ENCODE measurements around the gene ZFYVE28.

Gene ZFYVE28

DNA sequence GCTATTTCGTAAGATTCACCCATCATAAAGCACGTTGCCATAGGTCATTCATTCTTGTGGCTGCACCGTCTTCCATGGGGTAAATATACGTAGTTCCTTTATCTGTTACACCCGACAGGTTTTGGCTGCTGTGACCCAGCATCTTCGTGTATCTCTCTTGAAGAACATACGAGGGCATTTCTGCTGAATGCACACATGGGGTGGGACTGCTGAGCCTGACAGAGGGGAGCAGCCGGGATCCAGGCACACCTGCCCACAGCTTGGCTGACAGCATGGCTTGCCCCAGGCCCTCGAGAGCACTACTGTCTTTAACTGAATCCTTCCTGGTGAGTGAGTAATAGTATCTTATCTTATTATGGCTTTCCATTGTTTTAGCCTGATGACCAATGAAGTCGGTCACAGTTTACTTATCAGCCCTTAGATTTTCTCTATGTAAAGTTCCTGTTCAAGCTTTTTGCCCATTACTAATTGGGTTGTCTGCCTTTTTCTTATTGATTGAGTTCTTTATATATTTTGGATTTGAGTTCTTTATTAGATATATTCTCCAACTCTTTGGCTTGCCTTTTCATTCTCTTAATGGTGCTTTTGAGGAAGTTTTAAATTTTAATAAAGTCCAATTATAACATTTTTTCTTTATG lies 111.6 kb downstream of the ZFYVE28 start:
- DNase-seq (ENCODE audit: low read depth in 3 of 3, low spot score in 1 of 3), result no peak

DNA sequence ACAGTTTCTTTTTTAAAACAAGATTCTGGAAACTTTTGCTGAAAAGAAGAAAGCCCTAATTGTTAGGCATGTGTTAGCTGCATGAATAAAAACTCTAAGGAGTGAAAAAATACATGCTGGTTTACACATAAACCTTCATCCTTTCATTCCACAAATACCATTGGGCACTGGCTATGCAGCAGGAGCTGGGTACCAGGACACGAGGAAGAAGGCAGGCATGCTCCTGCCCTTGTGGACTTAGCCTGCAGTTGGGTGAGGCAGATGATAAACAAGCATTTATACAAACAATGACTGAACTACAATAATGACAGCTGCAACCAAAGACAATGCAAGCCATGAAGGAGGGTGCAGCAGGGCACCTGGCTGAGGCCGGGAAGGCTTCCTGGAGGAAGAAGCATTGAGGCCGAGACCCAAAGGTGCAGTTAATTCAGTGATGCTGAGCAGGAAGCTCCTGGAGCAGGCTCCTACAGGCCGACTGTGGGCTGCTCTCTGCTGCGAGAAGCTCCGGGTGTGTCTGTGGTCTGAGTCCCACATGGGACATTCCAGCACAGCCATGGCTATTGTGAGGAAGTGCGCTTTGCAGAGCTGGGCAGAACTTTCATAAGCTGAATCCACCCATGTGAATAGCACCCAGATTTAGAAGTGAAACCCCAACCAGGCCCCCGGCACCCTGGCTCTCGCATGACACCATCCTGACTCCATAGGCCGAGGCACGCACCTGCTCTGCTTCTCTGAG lies 112.5 kb downstream of the ZFYVE28 start:
- no peak for DNase-seq (ENCODE audit: low read depth in 3 of 3, low spot score in 1 of 3)

GRCh38 chr4:2304877-2305561 lies 113.4 kb downstream of the ZFYVE28 start:
- DNase-seq (ENCODE audit: low read depth in 3 of 3, low spot score in 1 of 3), result no peak

- DNase-seq (ENCODE audit: low read depth in 3 of 3, low spot score in 1 of 3), result no peak
Measured at GRCh38 chr4:2304321-2304876, 114.0 kb downstream of the ZFYVE28 start.

GRCh38 chr4:2303686-2304320 lies 114.6 kb downstream of the ZFYVE28 start:
- DNase-seq (ENCODE audit: low read depth in 3 of 3, low spot score in 1 of 3), result no peak

DNA sequence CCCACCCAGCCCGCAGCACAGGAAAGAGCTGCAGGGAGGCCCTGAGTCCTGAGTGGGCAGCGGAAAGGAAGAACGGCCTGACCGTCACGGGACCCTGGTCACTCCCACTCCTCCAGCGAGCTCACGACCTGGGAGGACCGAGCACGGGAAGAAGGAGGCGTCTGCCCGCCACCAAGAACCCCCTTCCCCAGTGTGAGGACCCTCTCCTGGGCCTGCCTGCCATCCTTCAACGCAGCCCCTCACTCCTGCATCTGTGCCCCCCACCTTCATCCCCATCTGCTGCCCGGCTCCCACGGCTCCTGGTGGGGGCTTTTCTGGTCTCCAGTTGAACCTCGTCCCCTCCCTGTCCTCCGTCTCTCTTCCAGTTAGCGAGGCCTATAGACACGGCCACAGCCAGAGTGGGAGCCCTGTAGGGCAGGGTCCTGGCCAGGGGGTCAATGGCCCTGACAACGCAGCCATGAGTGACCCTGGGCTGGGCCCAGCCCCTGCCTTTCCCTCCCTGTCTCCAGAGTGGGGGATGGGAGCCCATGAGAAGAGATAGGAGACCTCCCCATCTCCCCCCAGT lies 115.2 kb downstream of the ZFYVE28 start:
- no peak for DNase-seq (ENCODE audit: low read depth in 3 of 3, low spot score in 1 of 3)

DNA sequence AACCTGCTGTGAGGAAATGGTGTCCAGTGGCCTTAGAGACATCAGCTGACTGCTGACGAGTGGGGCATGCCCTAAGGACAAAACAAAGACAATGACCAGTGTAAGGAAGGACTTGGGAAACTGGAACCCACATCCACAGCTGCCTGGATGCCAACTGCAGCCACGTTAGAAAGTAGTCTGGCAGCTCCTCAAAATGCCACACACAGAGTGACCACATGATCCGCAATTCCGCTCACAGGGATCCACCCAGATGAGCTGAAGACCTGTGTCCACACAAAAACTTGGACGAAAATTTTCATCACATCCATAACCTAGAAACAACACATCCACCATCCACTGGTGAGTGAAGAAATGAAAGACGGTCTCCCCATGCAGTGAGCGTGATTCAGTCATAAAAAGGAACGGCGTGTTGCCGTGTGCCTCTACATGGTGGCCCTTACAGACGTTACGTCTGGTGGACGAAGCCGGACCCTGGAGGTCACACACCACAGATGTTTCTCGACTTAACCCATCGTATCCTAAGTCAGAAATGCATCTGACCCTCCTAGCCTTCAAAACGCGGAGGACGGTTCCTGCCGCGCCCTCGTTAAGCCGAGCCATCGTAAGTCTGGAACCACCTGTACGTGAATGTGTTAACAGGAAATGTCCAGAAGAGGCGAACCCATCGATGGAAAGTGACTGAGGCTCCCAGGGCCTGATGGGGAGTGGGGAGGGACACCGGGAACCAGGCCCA lies 115.9 kb downstream of the ZFYVE28 start:
- DNase-seq (ENCODE audit: low read depth in 3 of 3, low spot score in 1 of 3), result no peak

- no peak for DNase-seq (ENCODE audit: low read depth in 3 of 3, low spot score in 1 of 3)
Measured at GRCh38 chr4:2301806-2302205, 116.6 kb downstream of the ZFYVE28 start.

- DNase-seq (ENCODE audit: low read depth in 3 of 3, low spot score in 1 of 3), result no peak
Measured at GRCh38 chr4:2301225-2301642, 117.2 kb downstream of the ZFYVE28 start.

- no peak for DNase-seq (ENCODE audit: low read depth in 3 of 3, low spot score in 1 of 3)
Measured at GRCh38 chr4:2300431-2301224, 117.8 kb downstream of the ZFYVE28 start.

DNA sequence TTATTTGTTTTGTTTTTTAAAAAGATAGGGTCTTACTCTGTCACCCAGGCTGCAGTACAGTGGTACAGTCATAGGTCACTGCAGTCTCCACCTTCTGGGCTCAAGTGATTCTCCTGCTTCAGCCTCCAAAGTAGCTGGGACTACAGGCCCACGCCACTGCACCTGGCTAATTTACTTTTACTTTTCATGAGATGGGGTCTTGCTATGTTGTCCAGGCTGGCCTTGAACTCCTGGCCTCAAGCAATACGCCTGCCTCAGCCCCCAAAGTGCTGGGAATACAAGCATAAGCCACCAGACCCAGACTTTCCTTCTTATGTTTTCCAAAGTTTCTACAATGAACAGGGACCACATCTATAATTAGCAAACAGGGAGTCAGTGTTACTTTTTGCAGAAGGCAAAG lies 118.7 kb downstream of the ZFYVE28 start:
- no peak for DNase-seq (ENCODE audit: low read depth in 3 of 3, low spot score in 1 of 3)

- no peak for DNase-seq (ENCODE audit: low read depth in 3 of 3, low spot score in 1 of 3)
Measured at GRCh38 chr4:2298532-2298991, 119.9 kb downstream of the ZFYVE28 start.

GRCh38 chr4:2297606-2298531 lies 120.6 kb downstream of the ZFYVE28 start:
- no peak for DNase-seq (ENCODE audit: low read depth in 3 of 3, low spot score in 1 of 3)

DNA sequence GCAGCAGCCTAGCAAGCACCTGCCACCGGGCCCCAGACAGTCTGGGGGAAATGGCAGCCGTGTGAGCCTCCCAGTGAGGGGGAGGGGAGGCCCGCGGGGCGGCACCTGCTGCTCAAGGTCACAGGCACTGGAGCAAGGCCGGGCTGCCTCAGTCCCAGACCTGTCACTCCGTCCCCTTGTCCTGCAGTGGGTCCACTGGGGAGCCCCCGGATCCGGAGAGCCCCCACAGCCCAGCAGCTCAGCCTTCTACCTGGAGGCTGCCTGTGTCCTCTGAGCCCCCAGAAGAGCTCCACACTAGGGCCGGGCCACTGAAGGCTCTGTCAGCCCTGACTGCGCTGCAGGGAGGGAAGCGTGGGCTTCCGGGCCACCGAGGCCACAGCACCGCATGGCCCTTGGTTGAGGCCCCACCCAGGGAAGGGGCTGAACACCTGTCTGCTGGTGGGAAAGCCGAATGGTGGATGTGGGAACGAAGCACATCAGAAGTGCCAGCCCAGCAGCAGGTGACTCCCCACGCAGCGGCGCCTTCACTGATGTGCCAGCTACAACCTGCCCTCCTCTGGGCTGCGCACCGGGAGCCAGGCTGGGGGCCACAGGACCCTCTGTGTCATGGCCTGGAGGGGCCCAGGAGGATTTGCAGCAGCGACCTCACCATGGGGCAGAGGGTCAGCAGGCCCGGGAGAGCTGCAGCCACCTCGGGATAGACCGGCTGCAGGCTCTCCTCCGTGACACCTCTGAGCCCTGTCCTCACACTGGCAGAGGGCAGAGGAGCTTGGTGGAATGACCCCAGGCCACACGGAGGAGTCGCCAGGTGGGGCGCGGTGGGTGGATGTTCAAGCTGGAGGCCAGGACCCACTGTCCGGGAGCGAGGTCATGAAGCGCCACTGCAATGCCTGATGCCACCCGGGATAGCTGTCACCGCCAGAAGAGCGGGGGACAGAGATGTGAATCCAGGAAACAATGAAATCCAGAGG lies 121.5 kb downstream of the ZFYVE28 start:
- no peak for DNase-seq (ENCODE audit: low read depth in 3 of 3, low spot score in 1 of 3)

GRCh38 chr4:2295900-2296442 lies 122.5 kb downstream of the ZFYVE28 start:
- DNase-seq (ENCODE audit: low read depth in 3 of 3, low spot score in 1 of 3), result no peak

- no peak for DNase-seq (ENCODE audit: low read depth in 3 of 3, low spot score in 1 of 3)
Measured at GRCh38 chr4:2295500-2295899, 122.9 kb downstream of the ZFYVE28 start.

GRCh38 chr4:2292646-2293108 lies 125.8 kb downstream of the ZFYVE28 start:
- DNase-seq (ENCODE audit: low read depth in 3 of 3, low spot score in 1 of 3), result no peak
